CD14-positive monocyte (primary cell): ENCODE data around the gene NHS. TPM values are rescaled to one million over a fixed set of nuclear protein-coding genes. Genes with fewer than 3 reads are reported as not detected.

Experiments
- DNase-seq, 3 donors: peaks; one replicate each; pipeline ENCODE4 v3.0.0-alpha.2; 2011 to 2022
- H2AFZ ChIP-seq: 2 replicates; pipeline ENCODE4 v1.6.0; 2012; ENCODE audit warnings: mild to moderate bottlenecking, low read depth, low read length, inconsistent platforms; ENCODE audit not compliant: insufficient read depth, poor library complexity, severe bottlenecking
- H3K27ac ChIP-seq, 2 donors: 1 replicate in 1 of 2; 2 replicates in 1 of 2; pipeline ENCODE4 v1.5.1; 2012 to 2013; ENCODE audit warnings: low read length in 2 of 2, control low read depth in 1 of 2, inconsistent platforms in 1 of 2, low read depth in 1 of 2, mild to moderate bottlenecking in 1 of 2
- H3K27me3 ChIP-seq, 2 donors: one replicate each; pipeline versions ENCODE4 v1.6.0 to v1.6.1; 2011 to 2013; ENCODE audit warnings: low read length in 2 of 2; ENCODE audit not compliant: control insufficient read depth in 2 of 2, insufficient read depth in 2 of 2
- H3K36me3 ChIP-seq, 2 donors: replicated peaks in 1 of 2; 1 replicate in 1 of 2; 2 replicates in 1 of 2; pipeline versions ENCODE4 v1.5.1 to v1.6.1; 2012 to 2013; ENCODE audit warnings: low read length in 2 of 2, control low read depth in 1 of 2, inconsistent platforms in 1 of 2, mild to moderate bottlenecking in 1 of 2; ENCODE audit not compliant: insufficient read depth in 2 of 2, control insufficient read depth in 1 of 2
- H3K4me1 ChIP-seq, 2 donors: 1 replicate in 1 of 2; 2 replicates in 1 of 2; pipeline versions ENCODE4 v1.5.1 to v1.6.1; 2012 to 2013; ENCODE audit warnings: low read length in 2 of 2, control low read depth in 1 of 2, inconsistent platforms in 1 of 2, mild to moderate bottlenecking in 1 of 2, moderate library complexity in 1 of 2; ENCODE audit not compliant: insufficient read depth in 2 of 2, control insufficient read depth in 1 of 2
- H3K4me2 ChIP-seq: replicated peaks from 2 replicates; pipeline ENCODE3; 2012; ENCODE audit warnings: low read length, moderate library complexity, mild to moderate bottlenecking; ENCODE audit not compliant: poor library complexity, severe bottlenecking; ENCODE audit errors: extremely low read depth
- H3K4me3 ChIP-seq, 3 experiments: fragments of 200-600 bp in 1 of 3; sonication (generic) in 1 of 3; replicated peaks in 1 of 3; 1 replicate in 2 of 3; 2 replicates in 1 of 3; pipeline ENCODE4 v1.5.1; 2011 to 2013; ENCODE audit warnings: low read length in 3 of 3, mild to moderate bottlenecking in 3 of 3, control low read depth in 2 of 3, low read depth in 2 of 3, inconsistent platforms in 1 of 3, moderate library complexity in 1 of 3
- H3K79me2 ChIP-seq: 2 replicates; pipeline ENCODE4 v1.6.0; 2012; ENCODE audit warnings: mild to moderate bottlenecking, control low read depth, inconsistent platforms, low read length, moderate library complexity; ENCODE audit not compliant: insufficient read depth
- H3K9ac ChIP-seq: 2 replicates; pipeline ENCODE4 v1.6.0; 2017; ENCODE audit warnings: low read length, mild to moderate bottlenecking; ENCODE audit not compliant: insufficient read depth, poor library complexity, severe bottlenecking
- H3K9me3 ChIP-seq, 2 donors: replicated peaks in 1 of 2; 1 replicate in 1 of 2; 2 replicates in 1 of 2; pipeline versions ENCODE4 v1.5.1 to v1.6.1; 2012 to 2013; ENCODE audit warnings: low read length in 2 of 2, control low read depth in 1 of 2; ENCODE audit not compliant: control insufficient read depth in 1 of 2, insufficient read depth in 1 of 2
- H4K20me1 ChIP-seq: 2 replicates; pipeline ENCODE4 v1.6.0; 2012; ENCODE audit warnings: mild to moderate bottlenecking, low read length, control low read depth, moderate library complexity; ENCODE audit not compliant: insufficient read depth
- H3K27ac Mint-ChIP-seq, 7 donors: one replicate each; pipeline ENCODE4 v1.8.0; 2020; ENCODE audit warnings: mild to moderate bottlenecking in 7 of 7, mixed read lengths in 7 of 7, moderate library complexity in 6 of 7, inconsistent platforms in 2 of 7
- H3K27me3 Mint-ChIP-seq, 3 donors: one replicate each; pipeline ENCODE4 v1.8.0; 2021 to 2022; ENCODE audit warnings: low read depth in 3 of 3, mild to moderate bottlenecking in 3 of 3, mixed read lengths in 3 of 3, moderate library complexity in 3 of 3, inconsistent platforms in 1 of 3
- H3K36me3 Mint-ChIP-seq, 2 donors: one replicate each; pipeline ENCODE4 v1.8.0; 2020; ENCODE audit warnings: mixed read lengths in 2 of 2, inconsistent platforms in 1 of 2, mild to moderate bottlenecking in 1 of 2
- H3K4me1 Mint-ChIP-seq: one replicate; pipeline ENCODE4 v1.8.0; 2020; ENCODE audit warnings: mild to moderate bottlenecking, mixed read lengths
- H3K4me3 Mint-ChIP-seq, 2 donors: one replicate each; pipeline ENCODE4 v1.8.0; 2020; ENCODE audit warnings: mild to moderate bottlenecking in 2 of 2, mixed read lengths in 2 of 2, moderate library complexity in 1 of 2
- H3K9me3 Mint-ChIP-seq, 7 donors: one replicate each; pipeline ENCODE4 v1.8.0; 2020 to 2022; ENCODE audit warnings: mixed read lengths in 7 of 7, mild to moderate bottlenecking in 6 of 7, moderate library complexity in 6 of 7, inconsistent platforms in 2 of 7
- CTCF ChIP-seq: fragments of 200-600 bp; IDR thresholded peaks from one replicate; pipeline ENCODE4 v1.8.0; 2022; ENCODE audit warnings: antibody characterized with exemption, mild to moderate bottlenecking
- WGBS: methylation state at CpG from one replicate; pipeline ENCODE4 v1.1.5; 2013; ENCODE audit warnings: missing lambda C conversion rate; ENCODE audit not compliant: insufficient coverage; 5-methylcytosine and 5-hydroxymethylcytosine counted together
- intact Hi-C, 2 donors: fragments of 100-400 bp; cut with micrococcal nuclease; formaldehyde crosslinking; loops; one replicate each; pipeline versions ENCODE4 v1.15.0 to v1.15.1; 2023
- polyA plus RNA-seq, 3 donors: library from polyadenylated mRNA; depleted of rRNA in 1 of 3; unstranded in 2 of 3; stranded (reverse) in 1 of 3; fragments of 300-500 nt in 2 of 3; fragments of >200 nt in 1 of 3; fragmentation: Illumina TruSeq in 2 of 3; gene quantifications; 1 replicate in 2 of 3; 2 replicates in 1 of 3; pipeline ENCODE4 v1.2.3, GENCODE V29; 2012 to 2021

NHS gene
- polyA plus RNA-seq, 3 donors: 0.86 to 1.8 (median 1.3) TPM

- Histone ChIP-seq H2AFZ (no peak overlapping the region), H3K79me2 (no peaks in the 10 kb centered on the region), H3K27me3 (peaks cover 0 to 4% of the 10 kb centered on the region in 2 donors), H3K27ac (no peak overlapping the region), H3K4me1 (no peaks in the 10 kb centered on the region), H4K20me1 (no peaks in the 10 kb centered on the region), H3K4me3 (no peak overlapping the region), H3K4me2 (no peak overlapping the region), H3K36me3 (no peaks in the 10 kb centered on the region), H3K9me3 (no peaks in the 10 kb centered on the region), H3K9ac (no peak overlapping the region)
- no peak overlapping the region for H3K4me3 Mint-ChIP-seq
- H3K9me3 Mint-ChIP-seq: peaks cover 0 to 2% (median 0%) of the 10 kb centered on the region in 7 donors
- WGBS: no CpG with 5 or more reads among the region's 5 CpGs
- no peak for TF ChIP-seq CTCF
- no peak overlapping the region for H3K27ac Mint-ChIP-seq
- intact Hi-C loops: no loop called here
- no peaks in the 10 kb centered on the region for H3K36me3 Mint-ChIP-seq
- DNase-seq: no peak
- H3K27me3 Mint-ChIP-seq: peaks cover 4 to 10% (median 6%) of the 10 kb centered on the region in 3 donors
- H3K4me1 Mint-ChIP-seq: no peaks in the 10 kb centered on the region
Observed at GRCh38 chrX:17390419-17390850, 15.4 kb downstream of the NHS start.

DNA sequence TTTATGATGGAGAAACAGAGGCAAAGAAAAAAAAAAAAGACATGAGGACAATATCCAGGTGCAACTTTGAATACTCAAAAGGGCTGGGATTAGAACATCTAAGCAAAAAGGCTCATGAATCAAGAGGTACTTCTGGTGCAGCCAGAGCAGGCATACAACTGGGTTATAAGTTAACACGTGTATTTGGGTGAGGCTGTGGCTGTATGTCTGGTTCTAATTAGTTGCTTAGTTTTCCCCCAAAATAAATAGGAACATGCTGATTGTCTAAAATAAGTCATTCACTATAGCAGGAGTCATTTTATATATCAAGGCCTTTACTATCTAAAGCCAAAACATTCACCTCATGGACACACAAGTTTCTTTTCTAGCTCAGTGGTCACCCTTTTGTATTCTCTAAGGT lies 20.2 kb downstream of the NHS start:
- Histone ChIP-seq H3K4me1 (no peaks in the 10 kb centered on the region), H3K36me3 (no peaks in the 10 kb centered on the region), H3K79me2 (no peaks in the 10 kb centered on the region), H4K20me1 (no peaks in the 10 kb centered on the region), H3K27ac (no peak overlapping the region), H2AFZ (no peak overlapping the region), H3K27me3 (peaks cover 0 to 4% of the 10 kb centered on the region in 2 donors), H3K9me3 (no peaks in the 10 kb centered on the region), H3K4me2 (no peak overlapping the region), H3K4me3 (no peak overlapping the region), H3K9ac (no peak overlapping the region)
- Mint-ChIP-seq H3K27ac (no peak overlapping the region), H3K4me1 (no peaks in the 10 kb centered on the region), H3K9me3 (peaks cover 0 to 7% (median 2%) of the 10 kb centered on the region in 7 donors), H3K36me3 (no peaks in the 10 kb centered on the region), H3K4me3 (no peak overlapping the region), H3K27me3 (peaks cover 2 to 6% (median 2%) of the 10 kb centered on the region in 3 donors)
- intact Hi-C loops: no loop called here
- WGBS: no CpG with 5 or more reads among the region's 1 CpG
- no peak for DNase-seq
- no peak for TF ChIP-seq CTCF
